Activated CD4-positive, alpha-beta T cell treated with anti-CD3 and anti-CD28 coated beads, Interleukin-2, Interleukin-4, amounts not matched to agents 100 ng/mL and 50 ng/mL, durations not matched to agents 16 hours and 8 hours (primary cell): ENCODE results near the gene PANK3.
"Not testable (repeated sequence)": the region's sequence is repeated elsewhere in the genome, so short reads cannot be mapped to it uniquely, and the experiment has no call there.

Experiments used
- DNase-seq: peaks from one replicate; pipeline ENCODE4 v3.0.0-alpha.2; 2020; ENCODE audit warnings: low spot score

PANK3 gene

DNA sequence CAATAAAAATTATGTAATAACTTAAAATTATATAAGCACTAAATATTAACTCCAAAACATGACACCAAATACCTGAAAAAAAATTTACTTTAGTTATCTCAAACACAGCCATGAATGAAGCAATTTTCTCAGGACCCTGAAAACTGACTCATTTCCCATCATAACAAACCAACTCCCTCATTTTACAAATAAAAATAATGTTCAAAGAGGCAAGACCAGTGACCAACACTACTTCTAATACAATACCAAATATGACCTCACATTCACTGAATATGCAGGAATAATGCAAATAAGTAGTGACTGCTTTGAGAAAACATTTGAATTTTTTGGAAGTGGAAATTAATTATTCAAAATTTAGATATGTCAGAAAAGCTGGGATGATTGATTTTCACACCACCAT, 28.5 kb downstream of the PANK3 start:
- DNase-seq: no peak

DNA sequence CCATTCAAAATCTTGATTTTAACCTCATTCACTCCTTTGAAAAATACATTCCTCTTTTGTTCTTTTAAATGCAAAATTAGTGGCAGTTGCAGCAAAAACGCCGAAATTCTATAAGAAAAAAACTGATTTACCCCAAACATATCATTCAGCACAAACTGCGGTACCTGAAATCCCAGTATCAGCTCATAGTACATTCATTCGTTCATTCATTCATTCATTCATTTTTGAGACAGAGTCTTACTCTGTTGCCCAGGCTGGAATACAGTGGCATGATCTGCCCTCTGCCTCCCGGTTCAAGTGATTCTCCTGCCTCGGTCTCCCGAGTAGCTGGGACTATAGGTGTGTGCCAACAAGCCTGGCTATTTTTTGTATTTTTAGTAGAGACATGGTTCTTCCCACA, 29.6 kb downstream of the PANK3 start:
- no peak for DNase-seq

GRCh38 chr5:168537176-168537575, 42.0 kb downstream of the PANK3 start:
- DNase-seq: no peak

DNA sequence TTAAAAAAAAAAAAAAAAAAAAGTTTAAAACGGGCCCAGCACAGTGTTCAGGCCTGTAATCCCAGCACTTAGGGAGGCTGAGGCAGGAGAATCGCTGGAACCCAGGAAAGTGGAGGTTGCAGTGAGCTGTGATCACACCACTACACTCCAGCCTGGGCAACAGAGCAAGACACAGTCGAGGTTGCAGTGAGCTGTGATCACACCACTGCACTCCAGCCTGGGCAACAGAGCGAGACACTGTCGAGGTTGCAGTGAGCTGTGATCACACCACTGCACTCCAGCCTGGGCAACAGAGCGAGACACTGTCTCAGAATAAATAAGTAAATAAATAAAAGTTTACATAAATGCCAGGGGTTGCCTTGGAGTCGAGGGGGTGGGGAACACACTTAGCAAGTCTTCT, 44.8 kb downstream of the PANK3 start:
- not testable (repeated sequence) for DNase-seq

DNA sequence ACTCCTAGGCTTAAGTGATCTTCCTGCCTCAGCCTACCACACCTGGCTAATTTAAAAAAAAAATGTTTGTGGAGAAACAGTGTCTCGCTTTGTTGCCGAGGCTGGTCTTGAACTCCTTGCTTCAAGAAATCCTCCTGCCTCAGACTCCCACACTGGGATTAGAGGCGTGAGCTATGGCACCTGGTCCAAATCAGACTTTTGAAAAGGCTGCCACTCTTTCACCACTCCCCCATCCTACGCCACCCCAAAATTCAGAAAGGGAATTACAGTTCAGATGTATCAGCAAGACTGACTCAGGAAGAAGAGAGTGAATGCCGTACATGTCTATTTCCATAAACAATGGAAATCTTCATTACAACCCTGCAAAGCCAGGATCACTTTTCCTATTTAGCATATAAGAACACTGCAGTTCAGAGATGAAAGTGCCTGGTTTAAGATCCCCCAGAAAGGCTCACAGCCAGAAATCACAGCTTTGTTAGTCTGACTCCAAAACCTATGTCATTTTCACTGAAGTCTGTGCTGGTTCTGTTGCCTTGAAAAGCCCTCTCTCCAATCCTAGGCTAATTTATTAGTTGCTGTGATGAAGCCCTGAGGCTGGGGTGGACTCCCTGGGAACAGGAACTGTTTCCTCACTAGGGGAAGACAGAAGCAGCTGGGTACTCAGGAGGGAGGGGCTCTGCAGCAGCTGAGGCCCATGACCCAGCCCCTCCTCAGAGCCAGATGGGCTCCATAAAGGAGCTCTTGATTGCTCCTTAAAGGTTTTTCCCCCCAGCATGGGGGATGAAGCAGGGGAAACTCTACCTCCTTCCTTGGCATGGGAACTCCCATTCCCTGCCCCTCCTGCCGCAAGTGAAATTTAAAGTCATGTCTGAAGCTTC, 46.9 kb downstream of the PANK3 start:
- no peak for DNase-seq

GRCh38 chr5:168531191-168531590, 48.0 kb downstream of the PANK3 start:
- DNase-seq: no peak

- no peak for DNase-seq
Measured at GRCh38 chr5:168530621-168531150, 48.5 kb downstream of the PANK3 start.

GRCh38 chr5:168529374-168530234, 49.6 kb downstream of the PANK3 start:
- DNase-seq: no peak

DNA sequence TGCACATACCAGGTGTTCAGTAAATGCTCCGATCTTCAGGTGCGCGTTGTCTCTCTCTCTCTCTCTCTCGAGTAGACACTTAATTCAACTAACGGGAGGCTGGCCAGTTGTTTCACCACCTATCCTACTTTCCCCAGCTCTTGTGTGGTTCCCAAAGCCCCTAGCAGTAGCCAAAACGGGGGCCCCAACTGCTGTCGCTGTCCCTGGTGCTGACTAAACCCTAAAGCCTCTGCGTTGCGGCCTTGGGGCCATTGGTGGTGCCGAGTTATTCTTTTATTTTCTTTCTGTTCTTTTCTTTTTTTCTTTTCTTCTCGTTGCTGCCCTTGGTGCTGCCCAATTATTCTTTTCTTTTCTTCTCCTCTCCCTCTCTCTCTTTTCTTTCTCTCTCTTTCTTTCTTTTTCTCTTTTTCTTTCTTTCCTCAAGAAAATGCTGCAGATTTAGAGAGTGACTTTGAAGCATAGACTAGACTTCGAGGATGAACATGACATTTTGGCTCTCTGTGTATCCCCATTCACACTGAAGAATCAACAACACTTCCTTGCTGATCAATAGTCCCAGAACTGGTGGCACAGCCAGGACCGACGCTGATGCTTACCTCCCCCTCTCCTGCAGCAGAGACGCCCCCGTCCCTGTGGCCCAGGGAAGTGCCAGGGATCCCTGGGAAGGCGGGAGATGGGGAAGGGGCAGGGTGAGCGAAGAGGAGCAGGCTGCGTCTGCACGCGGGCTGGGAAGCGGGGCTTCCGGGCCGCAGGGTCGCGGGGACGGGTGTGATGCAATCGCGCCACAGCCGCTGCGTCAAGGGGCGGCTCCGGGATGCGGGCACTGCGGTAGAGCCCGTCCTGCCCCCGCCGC, 50.4 kb downstream of the PANK3 start, which contains the start of gene FBLL1:
TSS of gene FBLL1 (plus strand) at position 785 of the 853 bp plus-strand sequence. CDS start 200 bp downstream, outside the sequence.
- peak; percentile 6 for DNase-seq

- no peak for DNase-seq
Measured at GRCh38 chr5:168527756-168528295, 51.3 kb downstream of the PANK3 start.

DNA sequence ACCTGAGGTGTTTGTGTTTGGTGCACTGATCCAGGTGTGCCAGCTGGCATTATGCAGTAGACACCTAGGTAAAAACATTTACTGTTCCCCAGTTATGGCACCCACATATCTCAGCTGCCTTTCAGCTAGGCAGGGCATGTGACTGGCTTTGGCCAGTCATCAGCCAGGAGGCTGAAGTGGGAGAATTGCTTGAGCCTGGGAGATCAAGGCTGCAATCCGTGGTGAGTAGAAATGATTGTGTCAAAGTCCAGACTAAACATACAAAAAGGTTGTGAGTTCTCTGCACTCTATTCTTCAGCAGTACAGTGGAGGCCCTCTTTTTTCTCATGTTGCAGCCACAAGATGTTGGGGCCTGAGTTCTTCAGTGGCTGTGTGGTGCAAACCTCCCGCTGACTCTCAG, 53.3 kb downstream of the PANK3 start:
- no peak for DNase-seq

GRCh38 chr5:168513861-168514428, 65.2 kb downstream of the PANK3 start:
- no peak for DNase-seq

DNA sequence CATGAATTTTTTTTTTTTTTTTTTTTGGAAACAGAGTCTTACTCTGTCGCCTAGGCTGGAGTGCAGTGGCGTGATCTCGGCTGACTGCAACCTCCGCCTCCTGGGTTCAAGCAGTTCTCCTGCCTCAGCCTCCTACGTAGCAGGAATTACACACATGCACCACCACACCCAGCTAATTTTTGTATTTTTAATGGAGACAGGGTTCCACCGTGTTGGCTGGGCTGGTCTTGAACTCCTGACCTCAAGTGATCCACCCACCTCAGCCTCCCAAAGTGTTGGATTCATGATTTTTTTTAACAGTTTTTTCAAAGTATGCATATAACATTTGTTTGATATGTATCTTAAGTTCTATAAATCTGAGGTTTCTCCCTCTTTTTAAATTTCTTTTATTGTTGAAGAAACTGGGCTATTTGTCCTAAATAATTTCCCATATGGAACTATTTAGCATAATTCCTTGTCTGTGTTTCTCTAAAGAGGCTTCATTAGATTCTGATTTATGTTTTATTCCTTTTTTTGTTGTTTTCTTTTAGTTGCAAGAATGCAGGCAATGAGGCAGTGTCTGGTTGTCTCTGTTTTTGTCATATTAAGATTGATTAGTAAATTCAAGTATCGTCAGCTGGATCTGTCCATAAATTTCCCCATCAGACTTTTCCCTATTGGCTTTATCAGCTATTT, 76.5 kb downstream of the PANK3 start:
- DNase-seq: no peak
